Regular cardiac myocyte (primary cell): ENCODE results near the gene NYNRIN. TPM values are rescaled to one million over a fixed set of nuclear protein-coding genes. Genes with fewer than 3 reads are reported as not detected.

Experiments used
- total RNA-seq: library from RNA; depleted of rRNA; stranded (reverse); fragments of >200 nt; gene quantifications from 2 replicates; pipeline ENCODE4 v1.2.3, GENCODE V29; 2014

Gene NYNRIN
- 3.5 and 6.8 TPM in 2 replicates for total RNA-seq

GRCh38 chr14:24398653-24399446 is at the start of gene NYNRIN:
Gene NYNRIN (plus strand): TSS chr14:24399003. CDS start chr14:24399247, 244 bp downstream.

GRCh38 chr14:24367514-24368211 is 31.1 kb upstream of the NYNRIN start, which contains the start of gene NFATC4:
Gene NFATC4 (plus strand): TSS chr14:24368184. CDS start chr14:24368341, 157 bp downstream.

DNA sequence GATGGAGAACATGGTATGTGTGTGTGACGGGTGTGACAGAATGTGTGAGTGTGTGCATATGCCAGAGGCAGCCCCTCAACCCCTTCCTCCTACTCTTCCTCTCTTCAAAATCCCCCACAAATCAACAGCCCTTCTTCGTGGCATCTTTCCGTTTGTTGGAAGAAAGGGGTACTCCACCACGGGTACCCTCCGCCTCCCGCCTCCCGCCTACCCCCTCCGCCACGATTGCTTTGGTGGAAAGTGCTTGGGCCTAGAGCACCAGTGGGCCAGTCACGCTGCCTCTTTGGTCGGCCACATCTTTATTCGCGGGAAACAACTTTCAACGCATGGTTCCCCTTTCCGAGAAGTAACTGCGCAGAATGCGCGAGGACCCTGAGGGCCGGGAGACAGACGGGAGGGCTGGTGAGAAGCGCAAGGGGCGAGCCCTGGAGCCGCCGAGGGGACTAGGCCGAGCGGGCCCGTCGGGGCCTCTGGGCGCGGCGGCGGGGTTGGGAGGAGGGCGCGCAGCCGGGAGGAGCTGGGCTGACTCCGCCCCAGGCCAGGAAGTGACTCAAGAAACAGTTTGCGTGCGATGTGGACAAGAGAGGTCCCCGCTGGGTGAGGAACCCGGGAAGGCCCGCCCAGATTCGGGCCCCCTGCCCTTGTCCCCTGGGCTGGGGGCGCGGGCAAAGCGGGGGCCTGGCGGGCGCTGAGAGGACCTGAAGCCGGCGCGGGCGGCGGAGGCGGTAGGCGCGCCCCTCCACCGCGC is 30.8 kb downstream of the NYNRIN start, which contains the start of the genes CBLN3 and KHNYN:
Gene CBLN3 (minus strand): TSS at position 274 of the 748 bp plus-strand sequence. CDS start 614 bp downstream, outside the sequence.
Gene KHNYN (plus strand): TSS at position 560 of the 748 bp plus-strand sequence. CDS start 777 bp downstream, outside the sequence.

DNA sequence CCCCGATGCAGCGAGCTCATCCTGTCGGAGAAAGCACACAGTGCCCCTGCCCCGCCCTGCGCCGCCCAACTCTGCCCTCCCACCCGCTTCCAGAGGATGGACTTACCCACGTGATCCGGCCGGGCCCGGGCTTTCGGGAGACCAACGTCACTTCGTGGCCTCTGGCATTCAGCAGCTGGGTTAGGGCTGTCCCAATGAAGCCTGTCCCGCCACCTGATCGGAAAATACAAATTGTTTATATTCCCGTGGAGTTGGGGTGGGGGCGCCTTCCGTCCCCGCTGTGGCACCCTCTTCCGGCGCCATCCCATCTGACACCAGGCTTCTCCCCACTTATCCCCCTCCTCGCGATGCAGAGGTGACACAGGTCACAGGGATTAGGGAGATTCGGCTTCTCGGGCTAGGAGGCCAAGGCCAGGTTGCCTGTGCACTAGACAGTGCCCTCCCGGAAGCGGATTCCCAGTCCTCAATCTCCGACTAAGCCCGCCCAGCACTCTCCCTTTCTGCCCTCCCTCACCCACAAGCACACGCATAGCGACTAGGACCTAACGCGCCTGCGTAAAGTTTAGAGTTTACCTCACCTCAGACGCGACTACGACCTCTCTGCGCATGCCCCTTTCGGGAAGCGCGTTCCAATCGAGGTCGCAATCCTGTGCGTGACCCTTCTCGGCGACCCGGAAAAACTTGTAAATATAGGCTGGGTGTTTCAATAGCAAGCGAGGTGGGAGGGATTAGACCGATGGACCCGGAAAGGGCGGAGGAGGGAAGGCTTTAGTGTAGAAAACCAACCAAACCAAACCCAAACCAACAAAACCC is 43.6 kb downstream of the NYNRIN start, which contains the start of gene SDR39U1:
Gene SDR39U1 (minus strand): TSS at position 537 of the 813 bp plus-strand sequence. CDS start 7 bp downstream, at position 530.

Other genes with a start within 250 kb of the NYNRIN start
- 55.5 and 58.9 TPM in 2 replicates for gene IRF9, start 237.7 kb upstream of the NYNRIN start, total RNA-seq
- gene REC8, start 226.9 kb upstream of the NYNRIN start, total RNA-seq, result 0.56 and 0.77 TPM in 2 replicates
- 26.5 and 79.8 TPM in 2 replicates for gene IPO4, start 210.2 kb upstream of the NYNRIN start, total RNA-seq
- 78.4 and 80.1 TPM in 2 replicates for gene TM9SF1, start 203.6 kb upstream of the NYNRIN start, total RNA-seq
- under 0.01 TPM in 1 of 2 replicates, not detected in the other for gene TSSK4, start 193.3 kb upstream of the NYNRIN start, total RNA-seq
- gene CHMP4A, start 185.5 kb upstream of the NYNRIN start, total RNA-seq, result 23.4 and 25.1 TPM in 2 replicates
- 15.9 and 18.0 TPM in 2 replicates for gene MDP1, start 182.9 kb upstream of the NYNRIN start, total RNA-seq
- gene NEDD8, start 166.6 kb upstream of the NYNRIN start, total RNA-seq, result 142 and 224 TPM in 2 replicates
- 63.6 and 103 TPM in 2 replicates for gene GMPR2, start 166.1 kb upstream of the NYNRIN start, total RNA-seq
- gene TINF2, start 156.4 kb upstream of the NYNRIN start, total RNA-seq, result 48.3 and 58.3 TPM in 2 replicates
- 0.19 and 0.85 TPM in 2 replicates for gene TGM1, start 135.8 kb upstream of the NYNRIN start, total RNA-seq
- gene RABGGTA, start 127.4 kb upstream of the NYNRIN start, total RNA-seq, result 24.0 and 28.0 TPM in 2 replicates
- 9.0 and 9.9 TPM in 2 replicates for gene DHRS1, start 99.2 kb upstream of the NYNRIN start, total RNA-seq
- 19.7 and 34.7 TPM in 2 replicates for gene NOP9, start 99.2 kb upstream of the NYNRIN start, total RNA-seq
- gene CIDEB, start 91.0 kb upstream of the NYNRIN start, total RNA-seq, result 1.5 and 1.7 TPM in 2 replicates
- 1.3 and 3.1 TPM in 2 replicates for gene LTB4R2, start 88.9 kb upstream of the NYNRIN start, total RNA-seq
- gene LTB4R, start 87.5 kb upstream of the NYNRIN start, total RNA-seq, result 1.5 and 1.7 TPM in 2 replicates
- 5.6 and 15.5 TPM in 2 replicates for gene ADCY4, start 63.9 kb upstream of the NYNRIN start, total RNA-seq
- gene RIPK3, start 59.0 kb upstream of the NYNRIN start, total RNA-seq, result 0.19 and 0.56 TPM in 2 replicates
- gene NFATC4, start 30.8 kb upstream of the NYNRIN start, total RNA-seq, result 30.3 and 71.0 TPM in 2 replicates
- 1.5 and 5.9 TPM in 2 replicates for gene CBLN3, start 30.7 kb downstream of the NYNRIN start, total RNA-seq
- gene KHNYN, start 31.0 kb downstream of the NYNRIN start, total RNA-seq, result 45.6 and 53.8 TPM in 2 replicates
- 8.2 and 10.4 TPM in 2 replicates for gene SDR39U1, start 43.8 kb downstream of the NYNRIN start, total RNA-seq
- not detected in 2 replicates for gene CMA1, start 109.3 kb downstream of the NYNRIN start, total RNA-seq
- not detected in 2 replicates for gene CTSG, start 177.2 kb downstream of the NYNRIN start, total RNA-seq
- not detected in 2 replicates for gene GZMH, start 210.7 kb downstream of the NYNRIN start, total RNA-seq
- gene GZMB, start 235.2 kb downstream of the NYNRIN start, total RNA-seq, result not detected in 2 replicates